Measurements from ENCODE around the gene NBPF1. TPM values are rescaled to one million over a fixed set of nuclear protein-coding genes. Genes with fewer than 3 reads are reported as not detected.

Gene NBPF1
- total and polyA plus RNA-seq, 9 of the 15 experiments (the other 6 are each of a cell fraction or from before 2014, with no cell fraction given): 5.2 to 42.6 (median 24.1) TPM

DNA sequence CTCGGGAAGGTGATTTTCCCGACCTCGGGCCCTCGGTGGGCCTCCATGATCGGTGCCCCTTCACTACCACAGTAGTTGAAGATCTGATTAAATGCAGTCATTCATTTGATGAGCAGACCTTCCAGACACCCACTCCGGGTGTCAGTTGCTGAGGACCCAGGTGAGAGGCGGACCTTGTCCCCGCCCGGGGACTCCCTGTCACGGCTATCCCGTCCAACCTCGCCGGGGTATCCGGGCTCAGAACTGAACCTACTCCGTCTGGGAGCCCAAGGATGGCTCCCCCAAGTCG lies 30.8 kb upstream of the NBPF1 start:
- H3K36me3 ChIP-seq (ENCODE audit: control insufficient read depth, insufficient read depth, low read length): peaks cover 33% of the 10 kb centered on the region
- peaks cover 55% of the 10 kb centered on the region for H3K79me2 ChIP-seq (ENCODE audit: control insufficient read depth, insufficient read depth, low read length)
- under 1% methylated on average over 16 of the region's 16 CpGs for WGBS (ENCODE audit: insufficient coverage, low coverage, missing lambda C conversion rate)
- H3K9ac ChIP-seq (ENCODE audit: insufficient read depth in 1 of 2, low read depth in 2 of 2, low read length in 2 of 2): peak overlapping the region; percentile 76 to 97
- H3K27ac ChIP-seq (ENCODE audit: extremely low read depth, low read depth, low read length): peak overlapping the region; percentile 75
- CTCF ChIA-PET (ENCODE audit: low intra/inter-chr PET ratio): interaction anchor here (1.0 kb wide), 1 partner anchor 23 kb away, joined by 5 read pairs; no protein-coding TSS in a partner anchor
- H4K20me1 ChIP-seq (replicated peaks; ENCODE audit: control insufficient read depth, insufficient read depth, low read length): peaks cover 16% of the 10 kb centered on the region; the same call in 1 of the 2 replicates
- H3K4me3 ChIP-seq: peak overlapping the region; percentile 50
- peak overlapping the region; percentile 82 for H3K4me2 ChIP-seq (ENCODE audit: insufficient read depth, low read length)
- no peaks in the 10 kb centered on the region for H3K9me3 ChIP-seq (replicated peaks; ENCODE audit: control insufficient read depth, insufficient read depth, low read depth, low read length)
- no peaks in the 10 kb centered on the region for H3K27me3 ChIP-seq (ENCODE audit: control insufficient read depth in 2 of 2, insufficient read depth in 2 of 2, low read length in 2 of 2)
- TSS peak; percentile 60 for BruUV-seq (replicated peaks)
- POLR2A ChIA-PET: interaction anchor here (0.6 to 4.8 kb wide), 6 partner anchors 9 to 268 kb away, joined by 3 to 37 read pairs (median 4); no protein-coding TSS in a partner anchor
- peaks cover 27 to 49% of the 10 kb centered on the region in 2 experiments for H3K4me1 ChIP-seq (replicated peaks in 1 of 2; ENCODE audit: control insufficient read depth in 2 of 2, insufficient read depth in 2 of 2, low read length in 2 of 2)
- H2AFZ ChIP-seq (ENCODE audit: low read depth, low read length): peak overlapping the region; percentile 88
- FAIRE-seq (no peak), DNase-seq (ENCODE audit: extremely low read depth in 1 of 4, low spot score in 3 of 4) (no peak), ATAC-seq (peak; percentile 63)
- intact Hi-C loops (cut with micrococcal nuclease): loop anchor here (1.0 kb wide), 1 partner anchor 19 kb away; no protein-coding TSS in a partner anchor
- no peaks in the 10 kb centered on the region for H3K9me1 ChIP-seq (ENCODE audit: control insufficient read depth, insufficient read depth, low read length)
- in situ Hi-C loops (cut with MboI): loop anchor here (5.0 kb wide), 2 partner anchors 77 to 103 kb away; no protein-coding TSS in a partner anchor
- TF ChIP-seq DNMT1 (IDR thresholded peaks at IDR 0.05) (peak; percentile 95), ZNF586 (CRISPR knock-in tag; conservative IDR thresholded peaks at IDR 0.05) (peak; percentile 56; the same call in 1 of the 2 replicates), TAF7 (tag; IDR thresholded peaks at IDR 0.05) (peak; percentile 59), IRF2 (CRISPR knock-in tag; IDR thresholded peaks at IDR 0.05) (no peak), TCF7L2 (IDR thresholded peaks at IDR 0.05; ENCODE audit: low read depth, low read length) (peak; percentile 30; the same call in 1 of the 2 replicates), PHB (CRISPR knock-in tag; IDR thresholded peaks at IDR 0.05) (0 out of 2 replicates have a peak, but pooled peaks have one; percentile 18), CC2D1A (IDR thresholded peaks at IDR 0.05) (peak; percentile 36; the same call in 1 of the 2 replicates)
- TF ChIP-seq, protein P1, sequence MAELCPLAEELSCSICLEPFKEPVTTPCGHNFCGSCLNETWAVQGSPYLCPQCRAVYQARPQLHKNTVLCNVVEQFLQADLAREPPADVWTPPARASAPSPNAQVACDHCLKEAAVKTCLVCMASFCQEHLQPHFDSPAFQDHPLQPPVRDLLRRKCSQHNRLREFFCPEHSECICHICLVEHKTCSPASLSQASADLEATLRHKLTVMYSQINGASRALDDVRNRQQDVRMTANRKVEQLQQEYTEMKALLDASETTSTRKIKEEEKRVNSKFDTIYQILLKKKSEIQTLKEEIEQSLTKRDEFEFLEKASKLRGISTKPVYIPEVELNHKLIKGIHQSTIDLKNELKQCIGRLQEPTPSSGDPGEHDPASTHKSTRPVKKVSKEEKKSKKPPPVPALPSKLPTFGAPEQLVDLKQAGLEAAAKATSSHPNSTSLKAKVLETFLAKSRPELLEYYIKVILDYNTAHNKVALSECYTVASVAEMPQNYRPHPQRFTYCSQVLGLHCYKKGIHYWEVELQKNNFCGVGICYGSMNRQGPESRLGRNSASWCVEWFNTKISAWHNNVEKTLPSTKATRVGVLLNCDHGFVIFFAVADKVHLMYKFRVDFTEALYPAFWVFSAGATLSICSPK (IDR thresholded peaks at IDR 0.05; ENCODE audit: borderline replicate concordance): 0 out of 2 replicates have a peak, but pooled peaks have one; percentile 24
- TF ChIP-seq, protein P2, sequence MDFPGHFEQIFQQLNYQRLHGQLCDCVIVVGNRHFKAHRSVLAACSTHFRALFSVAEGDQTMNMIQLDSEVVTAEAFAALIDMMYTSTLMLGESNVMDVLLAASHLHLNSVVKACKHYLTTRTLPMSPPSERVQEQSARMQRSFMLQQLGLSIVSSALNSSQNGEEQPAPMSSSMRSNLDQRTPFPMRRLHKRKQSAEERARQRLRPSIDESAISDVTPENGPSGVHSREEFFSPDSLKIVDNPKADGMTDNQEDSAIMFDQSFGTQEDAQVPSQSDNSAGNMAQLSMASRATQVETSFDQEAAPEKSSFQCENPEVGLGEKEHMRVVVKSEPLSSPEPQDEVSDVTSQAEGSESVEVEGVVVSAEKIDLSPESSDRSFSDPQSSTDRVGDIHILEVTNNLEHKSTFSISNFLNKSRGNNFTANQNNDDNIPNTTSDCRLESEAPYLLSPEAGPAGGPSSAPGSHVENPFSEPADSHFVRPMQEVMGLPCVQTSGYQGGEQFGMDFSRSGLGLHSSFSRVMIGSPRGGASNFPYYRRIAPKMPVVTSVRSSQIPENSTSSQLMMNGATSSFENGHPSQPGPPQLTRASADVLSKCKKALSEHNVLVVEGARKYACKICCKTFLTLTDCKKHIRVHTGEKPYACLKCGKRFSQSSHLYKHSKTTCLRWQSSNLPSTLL (IDR thresholded peaks at IDR 0.05): 0 out of 2 replicates have a peak, but pooled peaks have one; percentile 11
- TF ChIP-seq, protein P3, sequence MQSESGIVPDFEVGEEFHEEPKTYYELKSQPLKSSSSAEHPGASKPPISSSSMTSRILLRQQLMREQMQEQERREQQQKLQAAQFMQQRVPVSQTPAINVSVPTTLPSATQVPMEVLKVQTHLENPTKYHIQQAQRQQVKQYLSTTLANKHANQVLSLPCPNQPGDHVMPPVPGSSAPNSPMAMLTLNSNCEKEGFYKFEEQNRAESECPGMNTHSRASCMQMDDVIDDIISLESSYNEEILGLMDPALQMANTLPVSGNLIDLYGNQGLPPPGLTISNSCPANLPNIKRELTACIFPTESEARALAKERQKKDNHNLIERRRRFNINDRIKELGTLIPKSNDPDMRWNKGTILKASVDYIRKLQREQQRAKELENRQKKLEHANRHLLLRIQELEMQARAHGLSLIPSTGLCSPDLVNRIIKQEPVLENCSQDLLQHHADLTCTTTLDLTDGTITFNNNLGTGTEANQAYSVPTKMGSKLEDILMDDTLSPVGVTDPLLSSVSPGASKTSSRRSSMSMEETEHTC (IDR thresholded peaks at IDR 0.05): 0 out of 2 replicates have a peak, but pooled peaks have one; percentile 23
- TF ChIP-seq, protein P4, sequence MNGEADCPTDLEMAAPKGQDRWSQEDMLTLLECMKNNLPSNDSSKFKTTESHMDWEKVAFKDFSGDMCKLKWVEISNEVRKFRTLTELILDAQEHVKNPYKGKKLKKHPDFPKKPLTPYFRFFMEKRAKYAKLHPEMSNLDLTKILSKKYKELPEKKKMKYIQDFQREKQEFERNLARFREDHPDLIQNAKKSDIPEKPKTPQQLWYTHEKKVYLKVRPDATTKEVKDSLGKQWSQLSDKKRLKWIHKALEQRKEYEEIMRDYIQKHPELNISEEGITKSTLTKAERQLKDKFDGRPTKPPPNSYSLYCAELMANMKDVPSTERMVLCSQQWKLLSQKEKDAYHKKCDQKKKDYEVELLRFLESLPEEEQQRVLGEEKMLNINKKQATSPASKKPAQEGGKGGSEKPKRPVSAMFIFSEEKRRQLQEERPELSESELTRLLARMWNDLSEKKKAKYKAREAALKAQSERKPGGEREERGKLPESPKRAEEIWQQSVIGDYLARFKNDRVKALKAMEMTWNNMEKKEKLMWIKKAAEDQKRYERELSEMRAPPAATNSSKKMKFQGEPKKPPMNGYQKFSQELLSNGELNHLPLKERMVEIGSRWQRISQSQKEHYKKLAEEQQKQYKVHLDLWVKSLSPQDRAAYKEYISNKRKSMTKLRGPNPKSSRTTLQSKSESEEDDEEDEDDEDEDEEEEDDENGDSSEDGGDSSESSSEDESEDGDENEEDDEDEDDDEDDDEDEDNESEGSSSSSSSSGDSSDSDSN (IDR thresholded peaks at IDR 0.05; ENCODE audit: borderline replicate concordance in 1 of 2, low read depth in 2 of 2, low read length in 2 of 2): peak; percentile 75 to 95; a peak in 3 of 4 replicates
- TF ChIP-seq, protein P5, sequence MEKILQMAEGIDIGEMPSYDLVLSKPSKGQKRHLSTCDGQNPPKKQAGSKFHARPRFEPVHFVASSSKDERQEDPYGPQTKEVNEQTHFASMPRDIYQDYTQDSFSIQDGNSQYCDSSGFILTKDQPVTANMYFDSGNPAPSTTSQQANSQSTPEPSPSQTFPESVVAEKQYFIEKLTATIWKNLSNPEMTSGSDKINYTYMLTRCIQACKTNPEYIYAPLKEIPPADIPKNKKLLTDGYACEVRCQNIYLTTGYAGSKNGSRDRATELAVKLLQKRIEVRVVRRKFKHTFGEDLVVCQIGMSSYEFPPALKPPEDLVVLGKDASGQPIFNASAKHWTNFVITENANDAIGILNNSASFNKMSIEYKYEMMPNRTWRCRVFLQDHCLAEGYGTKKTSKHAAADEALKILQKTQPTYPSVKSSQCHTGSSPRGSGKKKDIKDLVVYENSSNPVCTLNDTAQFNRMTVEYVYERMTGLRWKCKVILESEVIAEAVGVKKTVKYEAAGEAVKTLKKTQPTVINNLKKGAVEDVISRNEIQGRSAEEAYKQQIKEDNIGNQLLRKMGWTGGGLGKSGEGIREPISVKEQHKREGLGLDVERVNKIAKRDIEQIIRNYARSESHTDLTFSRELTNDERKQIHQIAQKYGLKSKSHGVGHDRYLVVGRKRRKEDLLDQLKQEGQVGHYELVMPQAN (IDR thresholded peaks at IDR 0.05; ENCODE audit: borderline replicate concordance): peak; percentile 87
